ENCODE data around the gene MOSMO. TPM values are rescaled to one million over a fixed set of nuclear protein-coding genes. Genes with fewer than 3 reads are reported as not detected.

Gene MOSMO
- total RNA-seq, 1 experiment from 2014 or later: 27.6 TPM

GRCh38 chr16:22063888-22064467 lies 56.1 kb downstream of the MOSMO start:
- TF ChIP-seq, protein P1, sequence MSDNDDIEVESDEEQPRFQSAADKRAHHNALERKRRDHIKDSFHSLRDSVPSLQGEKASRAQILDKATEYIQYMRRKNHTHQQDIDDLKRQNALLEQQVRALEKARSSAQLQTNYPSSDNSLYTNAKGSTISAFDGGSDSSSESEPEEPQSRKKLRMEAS (IDR thresholded peaks at IDR 0.05): no peak
- H3K9me3 ChIP-seq (ENCODE audit: control insufficient read depth in 1 of 2, insufficient read depth in 1 of 2, low read depth in 1 of 2, low read length in 2 of 2): peaks cover 0 to 12% of the 10 kb centered on the region in 2 experiments; a peak in 3 of 4 replicates
- CTCF ChIA-PET: interaction anchor here (1.5 to 2.6 kb wide), 2 partner anchors 14 to 125 kb away, joined by 5 to 18 read pairs; no protein-coding TSS in a partner anchor
- DNase-seq (ENCODE audit: low read depth, low spot score) (no peak), ATAC-seq (no peak)
- H3K36me3 ChIP-seq (ENCODE audit: control insufficient read depth in 1 of 2, insufficient read depth in 2 of 2, low read length in 2 of 2): peaks cover 0 to 13% of the 10 kb centered on the region in 2 experiments; a peak in 2 of 4 replicates
- no peak overlapping the region for H3K4me3 ChIP-seq (replicated peaks in 1 of 2; ENCODE audit: low read depth in 1 of 2, low read length in 2 of 2)
- RAD21 ChIA-PET (ENCODE audit: low non-redundant PET in 1 of 2, low total read pairs in 2 of 2, uncharacterized antibody in 2 of 2, unreplicated experiment in 2 of 2): no interaction called here
- no peak overlapping the region for H3K4me2 ChIP-seq (ENCODE audit: low read length)
- intact Hi-C loops (cut with micrococcal nuclease): no loop called here
- H3K27ac ChIP-seq (ENCODE audit: low read depth, low read length): no peak overlapping the region
- no peaks in the 10 kb centered on the region for H3K27me3 ChIP-seq (ENCODE audit: insufficient read depth, low read length)
- no peaks in the 10 kb centered on the region for H3K9me2 ChIP-seq (ENCODE audit: insufficient read depth)
- peaks cover 67% of the 10 kb centered on the region for H3K79me2 ChIP-seq (ENCODE audit: insufficient read depth, low read length)
- H4K20me1 ChIP-seq (ENCODE audit: insufficient read depth): no peaks in the 10 kb centered on the region
- POLR2A ChIA-PET: no interaction called here
- no peak overlapping the region for H3K9ac ChIP-seq (ENCODE audit: low read length)
- peaks cover 0 to 5% of the 10 kb centered on the region in 2 experiments; a peak in 1 of 4 replicates for H3K4me1 ChIP-seq (ENCODE audit: control insufficient read depth in 1 of 2, insufficient read depth in 2 of 2, low read length in 2 of 2)
- no TSS peak for BruUV-seq (replicated peaks)
- H2AFZ ChIP-seq (ENCODE audit: low read depth, low read length, poor library complexity, severe bottlenecking): no peak overlapping the region

DNA sequence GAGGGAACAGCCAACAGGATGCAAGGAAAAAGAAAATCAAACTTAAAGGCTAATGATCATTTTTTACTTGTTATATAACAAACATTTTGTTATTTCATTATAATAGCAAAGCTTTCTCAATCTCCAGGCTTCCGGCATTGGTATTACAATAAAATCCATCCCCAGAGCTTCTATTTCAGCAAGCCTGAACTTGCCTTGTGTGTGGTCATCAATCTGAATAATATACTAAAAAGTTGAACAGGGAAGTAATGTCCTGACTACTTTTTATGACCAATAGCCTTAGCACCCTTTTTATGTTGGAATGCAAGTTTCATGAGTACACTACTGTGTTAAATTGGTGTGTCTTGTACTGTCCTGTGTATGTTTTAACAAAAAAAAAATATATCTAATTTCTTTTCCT lies 57.3 kb downstream of the MOSMO start:
- peaks cover 0 to 13% of the 10 kb centered on the region in 2 experiments; a peak in 2 of 4 replicates for H3K36me3 ChIP-seq (ENCODE audit: control insufficient read depth in 1 of 2, insufficient read depth in 2 of 2, low read length in 2 of 2)
- intact Hi-C loops (cut with micrococcal nuclease): no loop called here
- H3K9me2 ChIP-seq (ENCODE audit: insufficient read depth): no peaks in the 10 kb centered on the region
- no peak overlapping the region for H3K4me2 ChIP-seq (ENCODE audit: low read length)
- no peak overlapping the region for H3K9ac ChIP-seq (ENCODE audit: low read length)
- ATAC-seq: no peak
- POLR2A ChIA-PET: no interaction called here
- no peak overlapping the region for H3K4me3 ChIP-seq (replicated peaks in 1 of 2; ENCODE audit: low read depth in 1 of 2, low read length in 2 of 2)
- no peak overlapping the region for H2AFZ ChIP-seq (ENCODE audit: low read depth, low read length, poor library complexity, severe bottlenecking)
- H3K9me3 ChIP-seq (ENCODE audit: control insufficient read depth in 1 of 2, insufficient read depth in 1 of 2, low read depth in 1 of 2, low read length in 2 of 2): peaks cover 0 to 12% of the 10 kb centered on the region in 2 experiments; a peak in 3 of 4 replicates
- CTCF ChIA-PET: interaction anchor here (1.5 to 2.6 kb wide), 2 partner anchors 12 to 123 kb away, joined by 5 to 18 read pairs; no protein-coding TSS in a partner anchor
- RAD21 ChIA-PET (ENCODE audit: low non-redundant PET in 1 of 2, low total read pairs in 2 of 2, uncharacterized antibody in 2 of 2, unreplicated experiment in 2 of 2): no interaction called here
- no peak for DNase-seq (ENCODE audit: low read depth, low spot score)
- BruUV-seq (replicated peaks): no TSS peak
- H3K27me3 ChIP-seq (ENCODE audit: insufficient read depth, low read length): no peaks in the 10 kb centered on the region
- TF ChIP-seq SIN3A (IDR thresholded peaks at IDR 0.05; ENCODE audit: low read depth) (no peak), JUND (IDR thresholded peaks at IDR 0.05) (no peak), RAD21 (IDR thresholded peaks at IDR 0.05; ENCODE audit: low read depth) (no peak), YY1 (IDR thresholded peaks at IDR 0.05; ENCODE audit: extremely low read depth, insufficient replicate concordance, low read depth, low read length) (no peak), EZH2 (IDR thresholded peaks at IDR 0.05) (no peak), FOSL1 (IDR thresholded peaks at IDR 0.05; ENCODE audit: low read depth) (no peak), POLR2AphosphoS5 (IDR thresholded peaks at IDR 0.05; ENCODE audit: low read depth, low read length) (no peak), POLR2A (IDR thresholded peaks at IDR 0.05; ENCODE audit: borderline replicate concordance, extremely low read depth, insufficient read depth, insufficient read length) (no peak), ELF1 (IDR thresholded peaks at IDR 0.05; ENCODE audit: borderline replicate concordance, low read depth) (no peak), TCF7L2 (IDR thresholded peaks at IDR 0.05; ENCODE audit: borderline replicate concordance, extremely low read depth, insufficient read depth, insufficient read length) (no peak), ZNF274 (IDR thresholded peaks at IDR 0.05; ENCODE audit: low read depth, low read length) (no peak)
- TF ChIP-seq, protein P1 (IDR thresholded peaks at IDR 0.05): no peak
- TF ChIP-seq, protein P2, sequence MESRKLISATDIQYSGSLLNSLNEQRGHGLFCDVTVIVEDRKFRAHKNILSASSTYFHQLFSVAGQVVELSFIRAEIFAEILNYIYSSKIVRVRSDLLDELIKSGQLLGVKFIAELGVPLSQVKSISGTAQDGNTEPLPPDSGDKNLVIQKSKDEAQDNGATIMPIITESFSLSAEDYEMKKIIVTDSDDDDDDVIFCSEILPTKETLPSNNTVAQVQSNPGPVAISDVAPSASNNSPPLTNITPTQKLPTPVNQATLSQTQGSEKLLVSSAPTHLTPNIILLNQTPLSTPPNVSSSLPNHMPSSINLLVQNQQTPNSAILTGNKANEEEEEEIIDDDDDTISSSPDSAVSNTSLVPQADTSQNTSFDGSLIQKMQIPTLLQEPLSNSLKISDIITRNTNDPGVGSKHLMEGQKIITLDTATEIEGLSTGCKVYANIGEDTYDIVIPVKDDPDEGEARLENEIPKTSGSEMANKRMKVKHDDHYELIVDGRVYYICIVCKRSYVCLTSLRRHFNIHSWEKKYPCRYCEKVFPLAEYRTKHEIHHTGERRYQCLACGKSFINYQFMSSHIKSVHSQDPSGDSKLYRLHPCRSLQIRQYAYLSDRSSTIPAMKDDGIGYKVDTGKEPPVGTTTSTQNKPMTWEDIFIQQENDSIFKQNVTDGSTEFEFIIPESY (IDR thresholded peaks at IDR 0.05; ENCODE audit: extremely low read depth, insufficient replicate concordance, low read length): no peak
- TF ChIP-seq, protein P3, sequence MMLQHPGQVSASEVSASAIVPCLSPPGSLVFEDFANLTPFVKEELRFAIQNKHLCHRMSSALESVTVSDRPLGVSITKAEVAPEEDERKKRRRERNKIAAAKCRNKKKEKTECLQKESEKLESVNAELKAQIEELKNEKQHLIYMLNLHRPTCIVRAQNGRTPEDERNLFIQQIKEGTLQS (IDR thresholded peaks at IDR 0.05): no peak
- H3K27ac ChIP-seq (ENCODE audit: low read depth, low read length): no peak overlapping the region
- H4K20me1 ChIP-seq (ENCODE audit: insufficient read depth): no peaks in the 10 kb centered on the region
- peaks cover 71% of the 10 kb centered on the region for H3K79me2 ChIP-seq (ENCODE audit: insufficient read depth, low read length)
- peaks cover 0 to 5% of the 10 kb centered on the region in 2 experiments; a peak in 1 of 4 replicates for H3K4me1 ChIP-seq (ENCODE audit: control insufficient read depth in 1 of 2, insufficient read depth in 2 of 2, low read length in 2 of 2)
